Fibroblast of lung (primary cell): Measurements from ENCODE around the gene SLC12A1.

Experiments
- CTCF ChIP-seq, 2 donors: IDR thresholded peaks in 1 of 2; conservative IDR thresholded peaks in 1 of 2; 1 replicate in 1 of 2; 2 replicates in 1 of 2; pipeline ENCODE4 v1.5.1; 2011 to 2012; ENCODE audit warnings: low read length in 2 of 2, control low read depth in 1 of 2, inconsistent platforms in 1 of 2, low read depth in 1 of 2, mild to moderate bottlenecking in 1 of 2
- EZH2 ChIP-seq: IDR thresholded peaks from 2 replicates; pipeline ENCODE4 v1.5.1; 2012; ENCODE audit warnings: low read length, control low read depth, mild to moderate bottlenecking; ENCODE audit errors: missing control alignments

DNA sequence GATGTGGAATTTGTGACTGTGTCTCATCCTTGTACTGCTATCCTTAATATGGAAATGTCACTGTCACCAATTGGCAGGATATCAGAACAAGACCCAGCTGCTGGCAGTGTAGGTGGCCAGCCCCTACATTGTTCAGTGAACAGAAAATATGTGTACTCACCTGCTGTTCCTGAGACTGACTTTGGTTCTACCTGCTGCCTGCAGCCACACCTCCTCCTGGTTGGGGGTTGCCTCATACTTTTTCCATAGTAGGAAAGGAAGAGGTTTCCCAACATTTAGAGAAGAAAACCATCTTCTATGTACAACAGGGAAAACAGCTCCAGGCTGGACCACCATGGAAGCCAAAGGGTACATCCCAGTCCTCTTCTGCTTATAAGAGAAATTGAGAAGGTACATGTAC is 35.9 kb downstream of the SLC12A1 start:
- TF ChIP-seq CTCF (conservative IDR thresholded peaks at IDR 0.05 in 1 of 2, IDR thresholded peaks at IDR 0.05 in 1 of 2; ENCODE audit: low read depth in 1 of 2, low read length in 2 of 2) = no peak
- TF ChIP-seq EZH2 = no peak
